Natural killer cell (primary cell): Measurements from ENCODE around the gene NDEL1. TPM values are rescaled to one million over a fixed set of nuclear protein-coding genes. Genes with fewer than 3 reads are reported as not detected.

Source experiments
- ATAC-seq, 3 donors: fragments of 150-1000 bp in 2 of 3; fragments of 200-7000 bp in 1 of 3; cut with Tn5 transposase; 1 replicate in 1 of 3; 2 replicates in 2 of 3; pipeline ENCODE4 v1.10.0; 2021; ENCODE audit warnings: mild to moderate bottlenecking in 2 of 3, moderate library complexity in 2 of 3
- DNase-seq, 2 donors: peaks; one replicate each; pipeline versions ENCODE4 v3.0.0 to v3.0.0-alpha.2; 2013 to 2021; ENCODE audit warnings: mixed read lengths in 1 of 2
- H3K27ac ChIP-seq: one replicate; pipeline ENCODE4 v1.5.1; 2013; ENCODE audit warnings: mild to moderate bottlenecking, low read length
- H3K27me3 ChIP-seq: one replicate; pipeline ENCODE4 v1.6.1; 2013; ENCODE audit warnings: low read length; ENCODE audit not compliant: control insufficient read depth, insufficient read depth
- H3K36me3 ChIP-seq: one replicate; pipeline ENCODE4 v1.6.1; 2013; ENCODE audit warnings: low read length; ENCODE audit not compliant: control insufficient read depth, insufficient read depth
- H3K4me1 ChIP-seq: one replicate; pipeline ENCODE4 v1.6.1; 2013; ENCODE audit warnings: low read length; ENCODE audit not compliant: control insufficient read depth, insufficient read depth
- H3K4me3 ChIP-seq: one replicate; pipeline ENCODE4 v1.5.1; 2013; ENCODE audit warnings: low read length
- H3K9me3 ChIP-seq: one replicate; pipeline ENCODE4 v1.6.1; 2013; ENCODE audit warnings: low read length; ENCODE audit not compliant: control insufficient read depth, insufficient read depth
- H3K27ac Mint-ChIP-seq, 2 donors: one replicate each; pipeline ENCODE4 v1.8.0; 2022; ENCODE audit warnings: mild to moderate bottlenecking in 2 of 2, mixed read lengths in 2 of 2, moderate library complexity in 1 of 2
- H3K27me3 Mint-ChIP-seq, 2 donors: one replicate each; pipeline ENCODE4 v1.8.0; 2022; ENCODE audit warnings: low read depth in 2 of 2, mixed read lengths in 2 of 2
- H3K36me3 Mint-ChIP-seq: one replicate; pipeline ENCODE4 v1.8.0; 2022; ENCODE audit warnings: mixed read lengths
- H3K4me1 Mint-ChIP-seq, 2 donors: one replicate each; pipeline ENCODE4 v1.8.0; 2022; ENCODE audit warnings: mixed read lengths in 2 of 2
- H3K4me3 Mint-ChIP-seq: one replicate; pipeline ENCODE4 v1.8.0; 2022; ENCODE audit warnings: mild to moderate bottlenecking, moderate library complexity, mixed read lengths
- H3K9me3 Mint-ChIP-seq, 2 donors: one replicate each; pipeline ENCODE4 v1.8.0; 2022; ENCODE audit warnings: mixed read lengths in 2 of 2
- CTCF ChIP-seq: fragments of 200-600 bp; IDR thresholded peaks from one replicate; pipeline ENCODE4 v1.8.0; 2022; ENCODE audit warnings: antibody characterized with exemption
- WGBS: methylation state at CpG from one replicate; pipeline ENCODE4 v1.1.7; 2013; ENCODE audit warnings: missing lambda C conversion rate; ENCODE audit not compliant: insufficient coverage; 5-methylcytosine and 5-hydroxymethylcytosine counted together
- intact Hi-C: fragments of 100-400 bp; cut with micrococcal nuclease; formaldehyde crosslinking; loops from one replicate; pipeline ENCODE4 v1.14.2; 2022
- total RNA-seq, 4 donors: library from RNA; stranded (reverse); fragments of 120-200 nt in 1 of 4; gene quantifications; one replicate each; pipeline versions ENCODE4 v1.2.3 to v1.2.4, GENCODE V29; 2013 to 2022

NDEL1 gene
- total RNA-seq, 3 donors from 2014 or later (not counting 1 experiment from before 2014, with no cell fraction given) = 174 to 219 (median 193) TPM

GRCh38 chr17:8494021-8494420 is 58.3 kb downstream of the NDEL1 start:
- Mint-ChIP-seq H3K4me1 (peaks cover 0 to 4% of the 10 kb centered on the region in 2 donors), H3K36me3 (no peaks in the 10 kb centered on the region), H3K27ac (no peak overlapping the region), H3K9me3 (no peaks in the 10 kb centered on the region), H3K27me3 (no peaks in the 10 kb centered on the region), H3K4me3 (no peak overlapping the region)
- H3K4me3 ChIP-seq = no peak overlapping the region
- no peaks in the 10 kb centered on the region for H3K27me3 ChIP-seq
- intact Hi-C loops = no loop called here
- H3K9me3 ChIP-seq = no peaks in the 10 kb centered on the region
- H3K36me3 ChIP-seq = no peaks in the 10 kb centered on the region
- ATAC-seq (no peak), DNase-seq (no peak)
- no peak for TF ChIP-seq CTCF
- no peak overlapping the region for H3K27ac ChIP-seq
- no peaks in the 10 kb centered on the region for H3K4me1 ChIP-seq
- WGBS = 85% methylated on average over 12 of the region's 12 CpGs

GRCh38 chr17:8494506-8495111 is 58.9 kb downstream of the NDEL1 start:
- intact Hi-C loops = no loop called here
- Histone ChIP-seq H3K4me1 (no peaks in the 10 kb centered on the region), H3K9me3 (no peaks in the 10 kb centered on the region), H3K27me3 (no peaks in the 10 kb centered on the region), H3K36me3 (no peaks in the 10 kb centered on the region), H3K27ac (no peak overlapping the region), H3K4me3 (no peak overlapping the region)
- ATAC-seq (no peak), DNase-seq (no peak)
- H3K4me3 Mint-ChIP-seq = no peak overlapping the region
- peaks cover 0 to 4% of the 10 kb centered on the region in 2 donors for H3K4me1 Mint-ChIP-seq
- no peak for TF ChIP-seq CTCF
- WGBS = 92% methylated on average over 8 of the region's 8 CpGs
- H3K27me3 Mint-ChIP-seq = no peaks in the 10 kb centered on the region
- H3K27ac Mint-ChIP-seq = no peak overlapping the region
- no peaks in the 10 kb centered on the region for H3K36me3 Mint-ChIP-seq
- no peaks in the 10 kb centered on the region for H3K9me3 Mint-ChIP-seq

GRCh38 chr17:8496081-8496480 is 60.4 kb downstream of the NDEL1 start:
- Histone ChIP-seq H3K36me3 (no peaks in the 10 kb centered on the region), H3K4me3 (no peak overlapping the region), H3K4me1 (no peaks in the 10 kb centered on the region), H3K27me3 (no peaks in the 10 kb centered on the region), H3K27ac (no peak overlapping the region), H3K9me3 (no peaks in the 10 kb centered on the region)
- DNase-seq = no peak
- H3K4me3 Mint-ChIP-seq = no peak overlapping the region
- H3K36me3 Mint-ChIP-seq = no peaks in the 10 kb centered on the region
- intact Hi-C loops = no loop called here
- no peaks in the 10 kb centered on the region for H3K4me1 Mint-ChIP-seq
- WGBS = 88% methylated on average over 12 of the region's 13 CpGs
- ATAC-seq = no peak
- no peak overlapping the region for H3K27ac Mint-ChIP-seq
- H3K9me3 Mint-ChIP-seq = no peaks in the 10 kb centered on the region
- no peak for TF ChIP-seq CTCF
- no peaks in the 10 kb centered on the region for H3K27me3 Mint-ChIP-seq

- intact Hi-C loops = no loop called here
- Histone ChIP-seq H3K4me1 (no peaks in the 10 kb centered on the region), H3K27ac (no peak overlapping the region), H3K4me3 (no peak overlapping the region), H3K9me3 (no peaks in the 10 kb centered on the region), H3K27me3 (no peaks in the 10 kb centered on the region), H3K36me3 (no peaks in the 10 kb centered on the region)
- no peaks in the 10 kb centered on the region for H3K4me1 Mint-ChIP-seq
- WGBS = 95% methylated on average over 9 of the region's 9 CpGs
- H3K36me3 Mint-ChIP-seq = no peaks in the 10 kb centered on the region
- no peak overlapping the region for H3K27ac Mint-ChIP-seq
- no peak for DNase-seq
- ATAC-seq = no peak
- no peak overlapping the region for H3K4me3 Mint-ChIP-seq
- H3K27me3 Mint-ChIP-seq = peaks cover 0 to 2% of the 10 kb centered on the region in 2 donors
- H3K9me3 Mint-ChIP-seq = no peaks in the 10 kb centered on the region
- no peak for TF ChIP-seq CTCF
Measured at GRCh38 chr17:8499171-8499570, 63.5 kb downstream of the NDEL1 start.
